ENCODE measurements around the gene DSCAM. TPM values are rescaled to one million over a fixed set of nuclear protein-coding genes. Genes with fewer than 3 reads are reported as not detected.
"Not testable (repeated sequence)": the region's sequence is repeated elsewhere in the genome, so short reads cannot be mapped to it uniquely, and the experiment has no call there.

The DSCAM gene
- total and polyA plus RNA-seq, 12 donors: under 0.01 to 0.11 (median 0.07) TPM; not detected in 5

- peaks cover 0 to 6% (median 0%) of the 10 kb centered on the region in 3 donors for H3K9me3 ChIP-seq (replicated peaks in 1 of 3)
- H3K27ac ChIP-seq: peak overlapping the region in 1 of 5 donors; percentile 21
- H3K27me3 ChIP-seq: no peaks in the 10 kb centered on the region
- H3K36me3 ChIP-seq (replicated peaks in 1 of 2): no peaks in the 10 kb centered on the region
- no peak overlapping the region for H3K4me3 ChIP-seq
- H3K4me1 ChIP-seq (replicated peaks in 1 of 2): peaks cover 0 to 6% of the 10 kb centered on the region in 2 donors
- peak; percentile 18 to 60 (median 39) for DNase-seq
- intact Hi-C loops (cut with DNase I): no loop called here
- 17 to 35% (median 27%) methylated on average over 9 of the region's 9 CpGs for WGBS, 4 donors
- TF ChIP-seq POLR2A (IDR thresholded peaks at IDR 0.05): no peak
- TF ChIP-seq CTCF (IDR thresholded peaks at IDR 0.05): no peak
Measured at GRCh38 chr21:40331172-40331571, 515.8 kb downstream of the DSCAM start.

- Histone ChIP-seq H3K9me3 (replicated peaks in 1 of 3) (peaks cover 0 to 6% (median 0%) of the 10 kb centered on the region in 3 donors), H3K27ac (no peak overlapping the region), H3K4me1 (replicated peaks in 1 of 2) (no peaks in the 10 kb centered on the region), H3K36me3 (replicated peaks in 1 of 2) (no peaks in the 10 kb centered on the region), H3K4me3 (no peak overlapping the region), H3K27me3 (no peaks in the 10 kb centered on the region)
- intact Hi-C loops (cut with DNase I): no loop called here
- no peak for DNase-seq
- 29 to 48% (median 37%) methylated on average over 1 of the region's 1 CpG for WGBS, 4 donors
- TF ChIP-seq CTCF (IDR thresholded peaks at IDR 0.05): no peak
- TF ChIP-seq POLR2A (IDR thresholded peaks at IDR 0.05): no peak
Measured at GRCh38 chr21:40324389-40324788, 522.6 kb downstream of the DSCAM start.

- H3K4me1 ChIP-seq (replicated peaks in 1 of 2); H3K27ac ChIP-seq; H3K4me3 ChIP-seq; intact Hi-C loops (cut with DNase I); H3K9me3 ChIP-seq (replicated peaks in 1 of 3); H3K36me3 ChIP-seq (replicated peaks in 1 of 2); DNase-seq; H3K27me3 ChIP-seq: not testable (repeated sequence)
- 52 to 72% (median 56%) methylated on average over 2 of the region's 2 CpGs for WGBS, 4 donors
Measured at GRCh38 chr21:40320718-40321117, 526.2 kb downstream of the DSCAM start.

GRCh38 chr21:40318371-40318770 lies 528.6 kb downstream of the DSCAM start:
- no peaks in the 10 kb centered on the region for H3K27me3 ChIP-seq
- TF ChIP-seq CTCF (IDR thresholded peaks at IDR 0.05) (no peak), POLR2A (IDR thresholded peaks at IDR 0.05) (no peak)
- intact Hi-C loops (cut with DNase I): no loop called here
- H3K27ac ChIP-seq: no peak overlapping the region
- DNase-seq: no peak
- no peaks in the 10 kb centered on the region for H3K9me3 ChIP-seq (replicated peaks in 1 of 3)
- H3K4me3 ChIP-seq: no peak overlapping the region
- H3K4me1 ChIP-seq (replicated peaks in 1 of 2): no peaks in the 10 kb centered on the region
- no peaks in the 10 kb centered on the region for H3K36me3 ChIP-seq (replicated peaks in 1 of 2)
- WGBS, 4 donors: 88 to 90% (median 89%) methylated on average over 9 of the region's 9 CpGs

DNA sequence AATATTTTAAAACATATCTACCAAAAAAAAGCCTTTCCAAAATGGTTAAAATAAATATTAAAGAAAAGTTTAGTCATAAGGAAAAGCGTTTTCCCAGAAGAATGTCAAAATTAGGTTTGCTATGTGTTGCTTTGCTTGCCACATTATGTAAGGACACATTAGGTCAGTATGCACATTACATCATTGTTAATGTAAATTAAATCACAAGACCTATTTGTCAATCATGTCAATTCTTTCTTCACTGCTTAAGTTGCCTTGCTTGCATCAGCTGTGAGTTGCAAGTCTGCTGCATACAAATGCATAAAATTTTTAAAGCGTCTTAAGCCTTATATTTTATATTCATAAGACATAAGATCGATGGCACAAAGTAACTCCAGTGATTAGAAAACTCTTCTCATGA lies 530.9 kb downstream of the DSCAM start:
- intact Hi-C loops (cut with DNase I): no loop called here
- no peak for TF ChIP-seq POLR2A (IDR thresholded peaks at IDR 0.05)
- no peak for TF ChIP-seq CTCF (IDR thresholded peaks at IDR 0.05)
- 78 to 89% (median 85%) methylated on average over 3 of the region's 3 CpGs for WGBS, 4 donors

More for the DNA sequence above, 530.9 kb downstream of the DSCAM start:
- H3K27me3 ChIP-seq: no peaks in the 10 kb centered on the region
- H3K36me3 ChIP-seq (replicated peaks in 1 of 2): no peaks in the 10 kb centered on the region
- H3K4me3 ChIP-seq: no peak overlapping the region
- H3K9me3 ChIP-seq (replicated peaks in 1 of 3): no peaks in the 10 kb centered on the region
- DNase-seq: no peak
- no peaks in the 10 kb centered on the region for H3K4me1 ChIP-seq (replicated peaks in 1 of 2)
- no peak overlapping the region for H3K27ac ChIP-seq
